ENCODE results near the gene GATA1.
A peak's percentile ranks its signal among the peaks of the same experiment; 100 is the strongest.

The GATA1 gene

DNA sequence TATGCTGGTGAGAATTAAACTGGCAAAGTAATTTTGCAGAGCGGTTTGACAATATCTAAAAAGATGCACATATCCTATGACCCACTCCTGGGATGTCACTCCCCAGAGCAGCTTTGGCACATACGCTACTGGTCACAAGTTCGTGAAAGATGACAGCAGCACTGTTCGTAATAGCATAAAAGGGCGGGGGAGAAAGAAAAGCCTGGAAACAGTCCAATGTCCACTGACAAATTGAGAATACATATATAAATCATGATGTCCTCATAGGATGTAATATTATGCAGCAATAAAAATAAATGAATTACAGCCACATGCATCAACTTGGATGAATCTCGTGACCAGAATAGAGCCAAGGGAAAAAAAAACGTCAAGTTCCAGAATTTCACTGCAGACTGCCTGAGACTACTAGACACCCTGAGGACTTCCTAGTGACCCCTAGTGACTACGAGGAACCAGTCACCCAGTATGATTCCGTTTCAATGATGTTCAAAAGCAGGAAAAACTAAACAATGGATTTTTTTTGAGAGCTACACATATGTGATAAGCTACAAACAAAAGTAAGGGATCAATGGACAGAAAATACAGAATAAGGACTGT is 47.2 kb downstream of the GATA1 start:
- Histone ChIP-seq H4K20me1 (ENCODE audit: control insufficient read depth, insufficient read depth, low read depth, low read length) (no peaks in the 10 kb centered on the region), H3K79me2 (ENCODE audit: control insufficient read depth, low read length) (no peaks in the 10 kb centered on the region), H3K4me1 (ENCODE audit: control insufficient read depth, low read length) (no peaks in the 10 kb centered on the region), H3K36me3 (ENCODE audit: control insufficient read depth, low read length) (no peaks in the 10 kb centered on the region), H3K27me3 (ENCODE audit: control insufficient read depth, low read length) (peaks cover 4% of the 10 kb centered on the region; the same call in 1 of the 2 replicates), H3F3A (ENCODE audit: control insufficient read depth, insufficient read depth) (no peaks in the 10 kb centered on the region), H3K9me3 (ENCODE audit: control insufficient read depth, insufficient read depth, low read length) (no peaks in the 10 kb centered on the region), H3K4me2 (ENCODE audit: low read length) (no peak overlapping the region), H3K27ac (ENCODE audit: low read depth, low read length) (no peak overlapping the region), H3K4me3 (ENCODE audit: low read length) (no peak overlapping the region), H3K9me2 (replicated peaks; ENCODE audit: control insufficient read depth, low read length) (no peaks in the 10 kb centered on the region)
- TF ChIP-seq, protein P1, sequence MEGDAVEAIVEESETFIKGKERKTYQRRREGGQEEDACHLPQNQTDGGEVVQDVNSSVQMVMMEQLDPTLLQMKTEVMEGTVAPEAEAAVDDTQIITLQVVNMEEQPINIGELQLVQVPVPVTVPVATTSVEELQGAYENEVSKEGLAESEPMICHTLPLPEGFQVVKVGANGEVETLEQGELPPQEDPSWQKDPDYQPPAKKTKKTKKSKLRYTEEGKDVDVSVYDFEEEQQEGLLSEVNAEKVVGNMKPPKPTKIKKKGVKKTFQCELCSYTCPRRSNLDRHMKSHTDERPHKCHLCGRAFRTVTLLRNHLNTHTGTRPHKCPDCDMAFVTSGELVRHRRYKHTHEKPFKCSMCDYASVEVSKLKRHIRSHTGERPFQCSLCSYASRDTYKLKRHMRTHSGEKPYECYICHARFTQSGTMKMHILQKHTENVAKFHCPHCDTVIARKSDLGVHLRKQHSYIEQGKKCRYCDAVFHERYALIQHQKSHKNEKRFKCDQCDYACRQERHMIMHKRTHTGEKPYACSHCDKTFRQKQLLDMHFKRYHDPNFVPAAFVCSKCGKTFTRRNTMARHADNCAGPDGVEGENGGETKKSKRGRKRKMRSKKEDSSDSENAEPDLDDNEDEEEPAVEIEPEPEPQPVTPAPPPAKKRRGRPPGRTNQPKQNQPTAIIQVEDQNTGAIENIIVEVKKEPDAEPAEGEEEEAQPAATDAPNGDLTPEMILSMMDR (IDR thresholded peaks at IDR 0.05; ENCODE audit: low read depth, low read length, poor library complexity, severe bottlenecking) = peak; percentile 24
- TF ChIP-seq EZH2phosphoT487 (IDR thresholded peaks at IDR 0.05; ENCODE audit: borderline replicate concordance, low read length) = no peak

DNA sequence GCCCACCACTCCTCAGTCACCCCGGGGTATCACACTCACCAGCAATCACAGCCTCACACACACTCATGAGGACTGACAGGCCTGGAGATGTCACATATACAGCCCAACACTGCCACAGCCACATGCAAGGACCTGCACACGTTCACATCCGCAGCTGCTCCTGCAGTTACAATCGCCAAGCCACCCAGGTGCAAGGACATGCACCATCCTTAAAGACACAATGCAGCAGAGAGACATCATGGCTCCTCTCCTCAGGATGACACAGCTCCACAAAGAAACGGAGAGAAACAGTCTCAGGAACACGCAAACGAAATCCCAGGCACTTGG is 48.0 kb downstream of the GATA1 start:
- no peaks in the 10 kb centered on the region for H3K79me2 ChIP-seq (ENCODE audit: control insufficient read depth, low read length)
- no peaks in the 10 kb centered on the region for H3K36me3 ChIP-seq (ENCODE audit: control insufficient read depth, low read length)
- H3K9me2 ChIP-seq (replicated peaks; ENCODE audit: control insufficient read depth, low read length) = no peaks in the 10 kb centered on the region
- no peaks in the 10 kb centered on the region for H4K20me1 ChIP-seq (ENCODE audit: control insufficient read depth, insufficient read depth, low read depth, low read length)
- H3K4me1 ChIP-seq (ENCODE audit: control insufficient read depth, low read length) = no peaks in the 10 kb centered on the region
- no peaks in the 10 kb centered on the region for H3F3A ChIP-seq (ENCODE audit: control insufficient read depth, insufficient read depth)
- no peak for TF ChIP-seq EZH2phosphoT487 (IDR thresholded peaks at IDR 0.05; ENCODE audit: borderline replicate concordance, low read length)
- TF ChIP-seq, protein P1 (IDR thresholded peaks at IDR 0.05; ENCODE audit: low read depth, low read length, poor library complexity, severe bottlenecking) = no peak
- no peak overlapping the region for H3K27ac ChIP-seq (ENCODE audit: low read depth, low read length)
- H3K27me3 ChIP-seq (ENCODE audit: control insufficient read depth, low read length) = peaks cover 4% of the 10 kb centered on the region; the same call in 1 of the 2 replicates
- H3K9me3 ChIP-seq (ENCODE audit: control insufficient read depth, insufficient read depth, low read length) = no peaks in the 10 kb centered on the region
- H3K4me2 ChIP-seq (ENCODE audit: low read length) = no peak overlapping the region
- no peak overlapping the region for H3K4me3 ChIP-seq (ENCODE audit: low read length)

DNA sequence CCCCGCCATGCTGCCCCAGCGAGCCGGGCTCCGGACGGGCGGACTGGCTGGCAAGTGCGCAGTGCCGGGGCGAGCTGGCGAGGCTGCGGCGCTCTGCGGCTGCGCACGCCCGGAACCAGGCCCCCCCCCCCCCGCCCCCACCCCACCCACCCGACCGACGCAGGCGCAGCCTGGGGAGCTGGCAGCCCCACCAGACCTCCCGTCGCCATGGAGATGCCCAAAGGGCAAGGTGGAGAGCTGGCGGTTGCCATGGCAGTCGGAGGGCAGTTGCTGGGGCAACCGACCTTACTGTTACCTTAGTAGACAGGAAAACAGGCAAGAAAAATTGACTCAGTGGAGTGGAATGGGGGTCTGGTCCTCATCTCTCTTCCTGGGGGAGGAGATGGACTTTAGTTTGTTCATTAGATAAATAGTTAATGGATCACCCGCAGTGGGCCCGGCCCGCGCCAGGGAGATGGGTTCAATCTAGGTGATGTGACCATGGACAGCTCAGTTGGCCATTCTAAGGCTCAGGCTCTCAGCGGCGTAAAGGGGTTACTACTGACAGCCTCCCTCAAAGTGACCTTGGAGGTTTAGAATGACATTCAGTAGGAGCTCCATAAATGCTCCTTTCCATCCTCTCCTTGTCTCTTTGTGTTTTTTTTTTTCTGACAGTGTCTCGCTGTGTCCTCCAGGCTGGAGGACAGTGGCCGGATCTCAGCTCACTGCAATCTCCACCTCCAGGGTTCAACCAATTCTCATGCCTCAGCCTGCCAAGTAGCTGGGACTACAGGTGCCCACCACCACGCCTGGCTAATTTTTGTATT is 49.3 kb downstream of the GATA1 start, which contains the start of gene PCSK1N:
TSS of gene PCSK1N (minus strand) at position 87 of the 806 bp plus-strand sequence. CDS start at position 9, 78 bp downstream.
- Histone ChIP-seq H3K27me3 (ENCODE audit: control insufficient read depth, low read length) (peaks cover 4% of the 10 kb centered on the region; the same call in 1 of the 2 replicates), H3K9me3 (ENCODE audit: control insufficient read depth, insufficient read depth, low read length) (no peaks in the 10 kb centered on the region), H3K4me3 (ENCODE audit: low read length) (no peak within 1 kb of the TSS), H3K27ac (ENCODE audit: low read depth, low read length) (no peak within 1 kb of the TSS), H3K79me2 (ENCODE audit: control insufficient read depth, low read length) (no peaks in the 10 kb centered on the region), H3K9me2 (replicated peaks; ENCODE audit: control insufficient read depth, low read length) (no peaks in the 10 kb centered on the region), H3K4me2 (ENCODE audit: low read length) (no peak within 1 kb of the TSS), H3K36me3 (ENCODE audit: control insufficient read depth, low read length) (no peaks in the 10 kb centered on the region), H3F3A (ENCODE audit: control insufficient read depth, insufficient read depth) (no peaks in the 10 kb centered on the region), H4K20me1 (ENCODE audit: control insufficient read depth, insufficient read depth, low read depth, low read length) (no peaks in the 10 kb centered on the region), H3K4me1 (ENCODE audit: control insufficient read depth, low read length) (no peaks in the 10 kb centered on the region)
- TF ChIP-seq EZH2phosphoT487 (IDR thresholded peaks at IDR 0.05; ENCODE audit: borderline replicate concordance, low read length) = no peak
- TF ChIP-seq, protein P1 (IDR thresholded peaks at IDR 0.05; ENCODE audit: low read depth, low read length, poor library complexity, severe bottlenecking) = no peak

All from DOHH2 (cell line).